Lung (tissue), 12 donors: Measurements from ENCODE around the gene B3GLCT. TPM values are rescaled to one million over a fixed set of nuclear protein-coding genes. Genes with fewer than 3 reads are reported as not detected.

Source experiments
- ATAC-seq: fragments of 200-7000 bp; cut with Tn5 transposase; one replicate; pipeline ENCODE4 v1.9.1; 2020; ENCODE audit warnings: moderate number of reproducible peaks; ENCODE audit not compliant: insufficient read depth, low FRiP score
- DNase-seq, 3 donors: peaks; one replicate each; pipeline ENCODE4 v3.0.0-alpha.2; 2013 to 2017
- H3K27ac ChIP-seq, 2 donors: one replicate each; pipeline ENCODE4 v1.5.1; 2013; ENCODE audit warnings: mild to moderate bottlenecking in 2 of 2, moderate library complexity in 2 of 2, control low read depth in 1 of 2, inconsistent platforms in 1 of 2, low read depth in 1 of 2, low read length in 1 of 2
- H3K27me3 ChIP-seq, 3 donors: one replicate each; pipeline ENCODE4 v1.5.1; 2013; ENCODE audit warnings: low read length in 2 of 3; ENCODE audit not compliant: control insufficient read depth in 3 of 3, insufficient read depth in 3 of 3
- H3K36me3 ChIP-seq, 4 donors: one replicate each; pipeline ENCODE4 v1.5.1; 2013; ENCODE audit warnings: low read length in 4 of 4, mild to moderate bottlenecking in 1 of 4, moderate library complexity in 1 of 4; ENCODE audit not compliant: control insufficient read depth in 4 of 4, insufficient read depth in 4 of 4
- H3K4me1 ChIP-seq, 5 donors: one replicate each; pipeline ENCODE4 v1.5.1; 2013; ENCODE audit warnings: low read length in 5 of 5, mild to moderate bottlenecking in 2 of 5, moderate library complexity in 1 of 5; ENCODE audit not compliant: control insufficient read depth in 5 of 5, insufficient read depth in 5 of 5
- H3K4me3 ChIP-seq: one replicate; pipeline ENCODE4 v1.5.1; 2013; ENCODE audit warnings: mild to moderate bottlenecking, control low read depth, moderate library complexity
- H3K9ac ChIP-seq, 2 donors: one replicate each; pipeline ENCODE4 v1.5.1; 2013; ENCODE audit warnings: low read length in 2 of 2, control low read depth in 1 of 2; ENCODE audit not compliant: insufficient read depth in 1 of 2
- H3K9me3 ChIP-seq, 4 donors: one replicate each; pipeline ENCODE4 v1.5.1; 2013; ENCODE audit warnings: low read length in 3 of 4, mild to moderate bottlenecking in 1 of 4, moderate library complexity in 1 of 4; ENCODE audit not compliant: control insufficient read depth in 4 of 4, insufficient read depth in 3 of 4
- WGBS, 2 donors: extraction: QIAGEN DNeasy Blood & Tissue Kit; methylation state at CpG; one replicate each; pipeline ENCODE4 v1.1.7; 2013; 5-methylcytosine and 5-hydroxymethylcytosine counted together
- polyA plus RNA-seq, 2 donors: library from polyadenylated mRNA; stranded (reverse); fragments of 200-250 nt; gene quantifications; one replicate each; pipeline ENCODE4 v1.2.1, GENCODE V29; 2013
- total RNA-seq, 2 donors: library from RNA; depleted of rRNA in 1 of 2; stranded (reverse); fragments of >200 nt in 1 of 2; gene quantifications; one replicate each; pipeline ENCODE4 v1.2.1, GENCODE V29; 2014 to 2021
- TF ChIP-seq, protein P1 (sequence below): IDR thresholded peaks from 2 replicates; pipeline ENCODE4 v1.5.1; 2012; ENCODE audit warnings: mild to moderate bottlenecking; ENCODE audit errors: control extremely low read depth, extremely low read depth
- donor health status: control.
- donor health status: control.
- donor health status: Bipolar disorder and iron deficiency.
- donor health status: healthy.
- donor health status: DM: yes; HTN: yes; CAD: no.

The B3GLCT gene
- total and polyA plus RNA-seq, 4 donors: 2.4 to 13.7 (median 3.1) TPM

DNA sequence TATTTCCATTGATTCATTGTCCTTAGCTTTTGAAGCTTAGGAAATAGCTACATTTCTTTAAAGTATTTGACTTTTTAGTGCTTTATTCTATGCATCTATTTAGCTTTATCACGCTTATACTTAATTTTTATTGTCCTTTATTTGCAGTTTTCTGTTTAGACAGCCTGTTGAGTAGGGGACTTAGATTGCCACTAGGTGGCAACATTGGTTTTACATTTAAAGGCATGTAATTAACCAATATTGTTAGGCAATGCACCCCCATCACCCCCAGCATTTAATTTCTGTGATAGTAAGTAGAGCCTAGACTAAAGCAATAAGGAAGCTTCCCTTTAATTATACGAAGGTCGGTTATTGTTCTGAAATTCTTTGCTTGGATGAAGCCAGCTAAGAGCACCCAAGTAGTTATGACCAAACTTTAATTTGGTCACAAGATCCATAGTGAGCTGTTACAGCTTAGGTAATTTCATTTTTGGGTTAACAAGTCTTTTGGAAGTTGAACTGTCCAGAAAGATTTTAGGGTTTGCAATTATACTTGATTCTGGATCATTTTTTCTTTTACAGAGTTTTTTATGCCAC is 36.5 kb downstream of the B3GLCT start:
- ATAC-seq (no peak), DNase-seq (peak in 2 of 3 donors; percentile 40 to 67)
- 60 to 72% methylated on average over 3 of the region's 3 CpGs for WGBS, 2 donors
- Histone ChIP-seq H3K4me1 (no peaks in the 10 kb centered on the region), H3K36me3 (peaks cover 0 to under 1% (median 0%) of the 10 kb centered on the region in 4 donors), H3K9ac (no peak overlapping the region), H3K27me3 (no peaks in the 10 kb centered on the region), H3K4me3 (no peak overlapping the region), H3K27ac (no peak overlapping the region), H3K9me3 (no peaks in the 10 kb centered on the region)
- TF ChIP-seq, protein P1, sequence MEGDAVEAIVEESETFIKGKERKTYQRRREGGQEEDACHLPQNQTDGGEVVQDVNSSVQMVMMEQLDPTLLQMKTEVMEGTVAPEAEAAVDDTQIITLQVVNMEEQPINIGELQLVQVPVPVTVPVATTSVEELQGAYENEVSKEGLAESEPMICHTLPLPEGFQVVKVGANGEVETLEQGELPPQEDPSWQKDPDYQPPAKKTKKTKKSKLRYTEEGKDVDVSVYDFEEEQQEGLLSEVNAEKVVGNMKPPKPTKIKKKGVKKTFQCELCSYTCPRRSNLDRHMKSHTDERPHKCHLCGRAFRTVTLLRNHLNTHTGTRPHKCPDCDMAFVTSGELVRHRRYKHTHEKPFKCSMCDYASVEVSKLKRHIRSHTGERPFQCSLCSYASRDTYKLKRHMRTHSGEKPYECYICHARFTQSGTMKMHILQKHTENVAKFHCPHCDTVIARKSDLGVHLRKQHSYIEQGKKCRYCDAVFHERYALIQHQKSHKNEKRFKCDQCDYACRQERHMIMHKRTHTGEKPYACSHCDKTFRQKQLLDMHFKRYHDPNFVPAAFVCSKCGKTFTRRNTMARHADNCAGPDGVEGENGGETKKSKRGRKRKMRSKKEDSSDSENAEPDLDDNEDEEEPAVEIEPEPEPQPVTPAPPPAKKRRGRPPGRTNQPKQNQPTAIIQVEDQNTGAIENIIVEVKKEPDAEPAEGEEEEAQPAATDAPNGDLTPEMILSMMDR: peak; percentile 27

DNA sequence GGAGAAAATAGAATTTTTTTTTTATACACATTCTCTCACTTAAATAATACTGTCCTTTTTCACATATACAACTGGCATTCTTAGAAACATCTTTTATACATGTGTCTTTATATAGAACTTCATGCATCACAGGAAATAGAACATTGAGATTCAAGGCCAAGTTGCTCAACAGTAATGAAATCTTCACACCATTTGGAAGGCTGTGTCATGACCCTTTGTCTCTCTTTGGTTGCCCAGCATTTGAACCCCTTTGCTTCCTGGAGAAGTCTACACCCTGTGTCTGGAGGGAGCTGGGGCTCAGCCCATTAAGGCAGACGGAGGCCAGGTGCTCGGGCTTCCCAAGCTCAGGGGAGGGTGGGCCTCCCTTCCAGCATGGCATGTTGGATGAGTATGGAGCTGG is 41.1 kb downstream of the B3GLCT start:
- DNase-seq: peak in 1 of 3 donors; percentile 29
- 89 to 94% methylated on average over 2 of the region's 2 CpGs for WGBS, 2 donors

DNA sequence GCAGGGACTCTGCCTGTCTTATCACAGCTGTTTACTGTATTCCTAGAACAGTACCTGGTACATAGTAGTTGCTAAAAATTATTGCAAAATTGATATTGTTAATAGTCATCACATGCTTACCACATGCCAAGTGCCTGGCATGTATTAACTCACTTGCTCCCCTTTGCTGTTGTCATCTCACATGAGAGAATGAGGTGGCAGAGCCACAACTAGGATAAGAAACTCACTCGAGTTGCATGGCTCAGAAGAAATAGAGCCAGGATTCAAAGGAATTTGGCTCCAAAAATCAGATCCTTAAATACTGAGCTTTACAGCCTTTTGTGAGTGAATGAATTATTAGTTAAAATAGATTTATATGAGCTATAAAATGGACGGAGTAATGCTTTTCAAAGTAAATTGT is 42.6 kb downstream of the B3GLCT start:
- Histone ChIP-seq H3K4me3 (no peak overlapping the region), H3K36me3 (peaks cover 0 to 3% (median 1%) of the 10 kb centered on the region in 4 donors), H3K27me3 (no peaks in the 10 kb centered on the region), H3K9ac (peak overlapping the region in 1 of 2 donors; percentile 1), H3K27ac (no peak overlapping the region), H3K9me3 (no peaks in the 10 kb centered on the region), H3K4me1 (peaks cover 0 to 13% (median 0%) of the 10 kb centered on the region in 5 donors)
- TF ChIP-seq, protein P1: no peak
- WGBS, 2 donors: 79 to 87% methylated on average over 2 of the region's 2 CpGs
- DNase-seq: peak in 2 of 3 donors; percentile 28 to 53
- no peak for ATAC-seq

More for the DNA sequence above, 41.1 kb downstream of the B3GLCT start:
- H3K27me3 ChIP-seq: no peaks in the 10 kb centered on the region
- no peak overlapping the region for H3K4me3 ChIP-seq
- no peaks in the 10 kb centered on the region for H3K9me3 ChIP-seq
- H3K4me1 ChIP-seq: peaks cover 0 to 13% (median 0%) of the 10 kb centered on the region in 5 donors
- H3K27ac ChIP-seq: no peak overlapping the region
- ATAC-seq: no peak
- peaks cover 0 to 3% (median under 1%) of the 10 kb centered on the region in 4 donors for H3K36me3 ChIP-seq
- H3K9ac ChIP-seq: no peak overlapping the region
- TF ChIP-seq, protein P1: no peak

DNA sequence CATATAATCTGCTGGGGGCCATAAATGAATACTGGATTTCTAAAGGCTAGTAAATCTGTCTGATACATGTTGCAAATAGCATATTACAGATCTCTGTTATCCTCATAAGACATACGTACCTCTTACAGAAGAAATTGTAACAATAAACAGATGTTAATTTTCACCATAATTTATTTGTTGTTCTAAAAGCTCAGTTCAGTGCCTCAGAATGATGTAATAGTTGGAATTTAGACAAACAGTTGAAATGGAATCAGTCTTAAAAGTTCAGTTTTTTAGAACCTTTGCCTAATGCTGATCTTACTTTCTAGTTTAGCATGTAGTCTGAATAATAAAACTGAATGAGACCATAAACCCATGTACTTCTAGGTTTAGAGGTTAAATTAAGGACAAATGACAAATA is 43.1 kb downstream of the B3GLCT start:
- H3K27me3 ChIP-seq: no peaks in the 10 kb centered on the region
- DNase-seq (peak in 2 of 3 donors; percentile 23 to 49), ATAC-seq (no peak)
- H3K9me3 ChIP-seq: no peaks in the 10 kb centered on the region
- H3K4me1 ChIP-seq: peaks cover 0 to 13% (median 0%) of the 10 kb centered on the region in 5 donors
- H3K36me3 ChIP-seq: peaks cover 0 to 3% (median 1%) of the 10 kb centered on the region in 4 donors
- H3K4me3 ChIP-seq: no peak overlapping the region
- WGBS, 2 donors: 83 to 84% methylated on average over 1 of the region's 1 CpG
- H3K27ac ChIP-seq: no peak overlapping the region
- H3K9ac ChIP-seq: no peak overlapping the region
- TF ChIP-seq, protein P1: no peak
